WTC11 (cell line): ENCODE data around the gene SCIN. TPM values are rescaled to one million over a fixed set of nuclear protein-coding genes. Genes with fewer than 3 reads are reported as not detected.

ENCODE experiments used
- ATAC-seq: fragments of 200-7000 bp; cut with Tn5 transposase; 2 replicates; pipeline ENCODE4 v1.10.0; 2021; ENCODE audit warnings: mild to moderate bottlenecking, moderate library complexity
- CTCF ChIA-PET: fragments of 300-600 bp; sonication (Branson Sonifier 250); formaldehyde crosslinking; loops from one replicate; lab custom pipeline; 2021; ENCODE audit warnings: antibody characterized with exemption; lab: Charles Lee
- POLR2A ChIA-PET: fragments of 350-600 bp; sonication (Branson Sonifier 250); formaldehyde crosslinking; loops from one replicate; lab custom pipeline; 2021; ENCODE audit warnings: antibody characterized with exemption; lab: Charles Lee
- DNase-seq: peaks from one replicate; pipeline ENCODE4 v3.0.0; 2021; ENCODE audit warnings: low spot score
- H3K27ac Mint-ChIP-seq: 2 replicates; pipeline ENCODE4 v1.8.0; 2021; ENCODE audit warnings: mixed read lengths
- H3K27me3 Mint-ChIP-seq: 2 replicates; pipeline ENCODE4 v1.8.0; 2021; ENCODE audit warnings: low read depth, mild to moderate bottlenecking, moderate library complexity, mixed read lengths
- H3K36me3 Mint-ChIP-seq: 2 replicates; pipeline ENCODE4 v1.8.0; 2021; ENCODE audit warnings: mixed read lengths
- H3K4me1 Mint-ChIP-seq: 2 replicates; pipeline ENCODE4 v1.8.0; 2022; ENCODE audit warnings: mixed read lengths
- H3K4me3 Mint-ChIP-seq: 2 replicates; pipeline ENCODE4 v1.8.0; 2021; ENCODE audit warnings: mild to moderate bottlenecking, moderate library complexity, mixed read lengths
- H3K9me3 Mint-ChIP-seq: 2 replicates; pipeline ENCODE4 v1.8.0; 2021; ENCODE audit warnings: mixed read lengths
- ARID4B ChIP-seq: sonication (generic); formaldehyde crosslinking; IDR thresholded peaks from 2 replicates; pipeline ENCODE4 v1.8.0; 2023; ENCODE audit warnings: missing genetic modification reagents, mild to moderate bottlenecking, borderline replicate concordance
- CREB1 ChIP-seq: sonication (generic); formaldehyde crosslinking; IDR thresholded peaks from 2 replicates; pipeline ENCODE4 v1.8.0; 2023; ENCODE audit warnings: mild to moderate bottlenecking, missing genetic modification reagents
- E2F1 ChIP-seq: sonication (generic); formaldehyde crosslinking; IDR thresholded peaks from 2 replicates; pipeline ENCODE4 v1.8.0; 2022; ENCODE audit warnings: mild to moderate bottlenecking, missing genetic modification reagents
- E2F5 ChIP-seq: sonication (generic); formaldehyde crosslinking; IDR thresholded peaks from 2 replicates; pipeline ENCODE4 v1.8.1; 2022; ENCODE audit warnings: mild to moderate bottlenecking, moderate library complexity, missing genetic modification reagents
- GABPB1 ChIP-seq: sonication (generic); formaldehyde crosslinking; IDR thresholded peaks from 2 replicates; pipeline ENCODE4 v1.8.1; 2023; ENCODE audit warnings: mild to moderate bottlenecking, missing genetic modification reagents
- GRHL2 ChIP-seq: fragments of 250-450 bp; sonication (Bioruptor Pico); IDR thresholded peaks from 2 replicates; pipeline ENCODE4 v1.8.0; 2022; ENCODE audit warnings: mild to moderate bottlenecking, moderate library complexity; ENCODE audit not compliant: insufficient replicate concordance, severe bottlenecking
- GTF2I ChIP-seq: fragments of 250-450 bp; sonication (Bioruptor Pico); conservative IDR thresholded peaks from 2 replicates; pipeline ENCODE4 v1.4.0; 2021; ENCODE audit warnings: mild to moderate bottlenecking
- JAZF1 ChIP-seq: fragments of 250-450 bp; sonication (Bioruptor Pico); IDR thresholded peaks from 2 replicates; pipeline ENCODE4 v1.9.0; 2021; ENCODE audit warnings: moderate library complexity, mild to moderate bottlenecking, inconsistent platforms
- JUN ChIP-seq: sonication (generic); formaldehyde crosslinking; IDR thresholded peaks from 2 replicates; pipeline ENCODE4 v1.8.0; 2023; ENCODE audit warnings: mild to moderate bottlenecking, missing genetic modification reagents
- MAX ChIP-seq: sonication (generic); formaldehyde crosslinking; IDR thresholded peaks from 2 replicates; pipeline ENCODE4 v1.8.0; 2022; ENCODE audit warnings: mild to moderate bottlenecking, missing genetic modification reagents
- MYBL2 ChIP-seq: sonication (generic); formaldehyde crosslinking; IDR thresholded peaks from 2 replicates; pipeline ENCODE4 v1.8.1; 2023; ENCODE audit warnings: mild to moderate bottlenecking, moderate library complexity, missing genetic modification reagents
- NFATC4 ChIP-seq: fragments of 250-450 bp; sonication (Bioruptor Pico); IDR thresholded peaks from 2 replicates; pipeline ENCODE4 v1.9.0; 2021; ENCODE audit warnings: mild to moderate bottlenecking
- NR1H2 ChIP-seq: sonication (generic); formaldehyde crosslinking; IDR thresholded peaks from 2 replicates; pipeline ENCODE4 v1.9.0; 2021; ENCODE audit warnings: mild to moderate bottlenecking, moderate library complexity, missing genetic modification reagents
- NR2C2 ChIP-seq: sonication (generic); formaldehyde crosslinking; IDR thresholded peaks from 2 replicates; pipeline ENCODE4 v1.8.0; 2022; ENCODE audit warnings: mild to moderate bottlenecking, missing genetic modification reagents
- OVOL2 ChIP-seq: fragments of 250-450 bp; sonication (Bioruptor Pico); IDR thresholded peaks from 2 replicates; pipeline ENCODE4 v1.9.0; 2021; ENCODE audit warnings: mild to moderate bottlenecking, borderline replicate concordance
- RORB ChIP-seq: fragments of 250-450 bp; sonication (Bioruptor Pico); IDR thresholded peaks from 2 replicates; pipeline ENCODE4 v1.9.0; 2021; ENCODE audit warnings: mild to moderate bottlenecking
- SMAD4 ChIP-seq: sonication (generic); formaldehyde crosslinking; IDR thresholded peaks from 2 replicates; pipeline ENCODE4 v1.8.0; 2022; ENCODE audit warnings: mild to moderate bottlenecking, missing genetic modification reagents
- TCF7 ChIP-seq: sonication (generic); formaldehyde crosslinking; IDR thresholded peaks from 2 replicates; pipeline ENCODE4 v1.8.0; 2022; ENCODE audit warnings: mild to moderate bottlenecking, low read depth, missing genetic modification reagents, moderate library complexity
- TEAD4 ChIP-seq: sonication (generic); formaldehyde crosslinking; IDR thresholded peaks from 2 replicates; pipeline ENCODE4 v1.8.0; 2022; ENCODE audit warnings: mild to moderate bottlenecking, missing genetic modification reagents
- USF2 ChIP-seq: sonication (generic); formaldehyde crosslinking; IDR thresholded peaks from 2 replicates; pipeline ENCODE4 v1.8.1; 2023; ENCODE audit warnings: mild to moderate bottlenecking, missing genetic modification reagents, moderate library complexity
- ZNF219 ChIP-seq: sonication (generic); formaldehyde crosslinking; IDR thresholded peaks from 2 replicates; pipeline ENCODE4 v1.8.0; 2023; ENCODE audit warnings: missing genetic modification reagents, mild to moderate bottlenecking, borderline replicate concordance
- ZNF281 ChIP-seq: sonication (generic); formaldehyde crosslinking; IDR thresholded peaks from 2 replicates; pipeline ENCODE4 v1.8.0; 2023; ENCODE audit warnings: mild to moderate bottlenecking, missing genetic modification reagents
- ZNF317 ChIP-seq: sonication (generic); formaldehyde crosslinking; IDR thresholded peaks from 2 replicates; pipeline ENCODE4 v1.8.1; 2023; ENCODE audit warnings: low read depth, mild to moderate bottlenecking, moderate library complexity, missing genetic modification reagents, borderline replicate concordance
- ZNF425 ChIP-seq: fragments of 250-450 bp; sonication (Bioruptor Pico); conservative IDR thresholded peaks from 2 replicates; pipeline ENCODE4 v1.9.0; 2021; ENCODE audit warnings: mild to moderate bottlenecking
- ZNF671 ChIP-seq: fragments of 250-450 bp; sonication (Bioruptor Pico); IDR thresholded peaks from 2 replicates; pipeline ENCODE4 v1.8.0; 2021; ENCODE audit warnings: mild to moderate bottlenecking
- total RNA-seq: library from RNA; stranded (reverse); gene quantifications from 3 replicates; pipeline ENCODE4 v1.2.3, GENCODE V29; 2021

Gene SCIN
- total RNA-seq, 1 experiment from 2014 or later = 0.98 TPM

- no peak for DNase-seq
- no peaks in the 10 kb centered on the region for H3K9me3 Mint-ChIP-seq
- CTCF ChIA-PET = interaction anchor here (1.5 kb wide), 1 partner anchor 54 kb away, joined by 4 read pairs; no protein-coding TSS in a partner anchor
- no peak overlapping the region for H3K4me3 Mint-ChIP-seq
- H3K27me3 Mint-ChIP-seq = peaks cover 48% of the 10 kb centered on the region
- H3K4me1 Mint-ChIP-seq = peaks cover 15% of the 10 kb centered on the region
- no peak overlapping the region for H3K27ac Mint-ChIP-seq
- no peaks in the 10 kb centered on the region for H3K36me3 Mint-ChIP-seq
- POLR2A ChIA-PET = no interaction called here
- no peak for TF ChIP-seq ZNF281 (CRISPR knock-in tag)
- TF ChIP-seq TCF7 (CRISPR knock-in tag) = no peak
- TF ChIP-seq ZNF219 (CRISPR knock-in tag) = no peak
- TF ChIP-seq TEAD4 (CRISPR knock-in tag) = no peak
- TF ChIP-seq RORB (CRISPR knock-in tag) = no peak
- no peak for TF ChIP-seq GTF2I (CRISPR knock-in tag)
- TF ChIP-seq MAX (CRISPR knock-in tag) = no peak
- no peak for TF ChIP-seq OVOL2 (CRISPR knock-in tag)
- no peak for TF ChIP-seq CREB1 (CRISPR knock-in tag)
- TF ChIP-seq E2F5 (CRISPR knock-in tag) = no peak
- TF ChIP-seq GABPB1 (CRISPR knock-in tag) = no peak
- TF ChIP-seq ZNF671 (CRISPR knock-in tag) = no peak
- no peak for TF ChIP-seq MYBL2 (CRISPR knock-in tag)
- TF ChIP-seq NR1H2 (CRISPR knock-in tag) = no peak
- TF ChIP-seq ZNF425 (CRISPR knock-in tag) = no peak
- TF ChIP-seq GRHL2 (CRISPR knock-in tag) = no peak
- no peak for TF ChIP-seq E2F1 (CRISPR knock-in tag)
- no peak for TF ChIP-seq JUN (CRISPR knock-in tag)
- no peak for TF ChIP-seq ZNF317
- ATAC-seq = no peak
Measured at GRCh38 chr7:12572941-12573575, 2.5 kb downstream of the SCIN start.

- Mint-ChIP-seq H3K27ac (no peak overlapping the region), H3K27me3 (peaks cover 42% of the 10 kb centered on the region), H3K9me3 (no peaks in the 10 kb centered on the region), H3K36me3 (no peaks in the 10 kb centered on the region), H3K4me3 (no peak overlapping the region), H3K4me1 (peaks cover 15% of the 10 kb centered on the region)
- ATAC-seq = no peak
- POLR2A ChIA-PET = no interaction called here
- no peak for DNase-seq
- CTCF ChIA-PET = interaction anchor here (1.5 kb wide), 1 partner anchor 55 kb away, joined by 4 read pairs; no protein-coding TSS in a partner anchor
- no peak for TF ChIP-seq SMAD4 (CRISPR knock-in tag)
- TF ChIP-seq USF2 (CRISPR knock-in tag) = no peak
- TF ChIP-seq NFATC4 (CRISPR knock-in tag) = no peak
- no peak for TF ChIP-seq NR2C2 (CRISPR knock-in tag)
- no peak for TF ChIP-seq ARID4B (CRISPR knock-in tag)
- no peak for TF ChIP-seq JAZF1 (CRISPR knock-in tag)
Measured at GRCh38 chr7:12573885-12574284, 3.4 kb downstream of the SCIN start.
